Measurements from ENCODE around the gene TCEAL3. TPM values are rescaled to one million over a fixed set of nuclear protein-coding genes. Genes with fewer than 3 reads are reported as not detected.

Gene TCEAL3
- total and polyA plus RNA-seq, 2 of the 8 experiments (the other 6 are each of a cell fraction or from before 2014, with no cell fraction given): 4.4 to 12.0 TPM

DNA sequence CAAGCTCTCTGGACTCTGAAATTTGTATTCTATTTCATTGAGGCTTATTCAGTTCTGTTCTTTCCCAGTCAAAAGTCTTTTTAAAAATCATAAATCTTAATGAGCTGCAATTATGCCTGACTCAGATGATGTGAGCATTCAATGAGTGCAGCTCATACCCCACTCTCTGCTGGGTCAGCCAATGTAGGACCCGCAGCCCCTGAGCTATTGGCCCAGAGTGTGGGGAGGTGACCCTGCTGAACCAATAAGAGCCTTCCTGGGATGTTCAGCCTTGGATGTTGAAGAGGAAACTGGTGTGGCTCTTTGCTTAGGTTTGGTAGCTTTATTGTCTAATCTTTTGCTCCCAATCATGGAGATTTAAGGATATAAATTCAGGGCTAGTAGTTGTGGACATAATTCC is 34.6 kb upstream of the TCEAL3 start:
- WGBS, 2 experiments (ENCODE audit: extremely low coverage in 1 of 2, insufficient coverage in 1 of 2, insufficient read length in 1 of 2, insufficient replicate concordance in 2 of 2, low coverage in 1 of 2, low lambda C conversion rate in 2 of 2, missing lambda C conversion rate in 1 of 2): 87% methylated on average over 1 of the region's 1 CpG; no CpG with 5 or more reads in 1 of the 2 experiments
- no peak overlapping the region for H3K23ac ChIP-seq (ENCODE audit: insufficient read length)
- no peak overlapping the region for H3K27ac ChIP-seq (ENCODE audit: low read depth, low read length)
- H3K4me3 ChIP-seq (ENCODE audit: extremely low read depth in 1 of 4, insufficient read depth in 2 of 4, low read depth in 3 of 4, low read length in 4 of 4): no peak overlapping the region
- no peak overlapping the region for H2BK120ac ChIP-seq (replicated peaks; ENCODE audit: low read depth, low read length)
- no peak overlapping the region for H2BK5ac ChIP-seq (ENCODE audit: low read depth, low read length)
- no peak overlapping the region for H2AK5ac ChIP-seq (ENCODE audit: low read depth, low read length)
- H3K36me3 ChIP-seq (ENCODE audit: control insufficient read depth in 2 of 4, insufficient read depth in 4 of 4, low read length in 3 of 4): no peaks in the 10 kb centered on the region
- H3K27me3 ChIP-seq (replicated peaks in 1 of 4; ENCODE audit: control insufficient read depth in 3 of 4, extremely low read depth in 1 of 4, insufficient read depth in 3 of 4, low read length in 3 of 4): no peaks in the 10 kb centered on the region
- no peak overlapping the region for H2AFZ ChIP-seq (ENCODE audit: low read length)
- DNase-seq (ENCODE audit: low read depth in 1 of 2, low spot score in 2 of 2) (no peak), FAIRE-seq (no peak)
- no peak overlapping the region for H4K5ac ChIP-seq (ENCODE audit: insufficient read length, low read depth, low read length)
- ChIA-PET CTCF (ENCODE audit: partially characterized antibody) (interaction anchor here (0.6 kb wide), 1 partner anchor 85 kb away, joined by 3 read pairs; no protein-coding TSS in a partner anchor), POLR2A (ENCODE audit: partially characterized antibody) (no interaction called here)
- H3K4me1 ChIP-seq (replicated peaks in 1 of 4; ENCODE audit: control insufficient read depth in 3 of 4, insufficient read depth in 4 of 4, low read length in 3 of 4): no peaks in the 10 kb centered on the region
- no peak overlapping the region for H3K14ac ChIP-seq (ENCODE audit: insufficient read length)
- H3K79me2 ChIP-seq (ENCODE audit: control insufficient read depth in 1 of 2, insufficient read depth in 2 of 2, low read length in 2 of 2): no peaks in the 10 kb centered on the region
- no peaks in the 10 kb centered on the region for H4K20me1 ChIP-seq (replicated peaks in 1 of 2; ENCODE audit: control insufficient read depth in 1 of 2, insufficient read depth in 2 of 2, low read length in 2 of 2)
- H3K4me2 ChIP-seq (ENCODE audit: insufficient read depth in 1 of 2, low read depth in 2 of 2, low read length in 2 of 2): no peak overlapping the region
- no peak overlapping the region for H3K9ac ChIP-seq (replicated peaks in 1 of 4; ENCODE audit: extremely low read depth in 1 of 4, low read depth in 3 of 4, low read length in 3 of 4)
- H3K23me2 ChIP-seq (ENCODE audit: low read depth, low read length): no peaks in the 10 kb centered on the region
- no peak overlapping the region for H3K4ac ChIP-seq (replicated peaks; ENCODE audit: insufficient read length, low read depth, low read length)
- H3K56ac ChIP-seq (replicated peaks; ENCODE audit: insufficient read length, low read depth, low read length): no peak overlapping the region
- no peak overlapping the region for H2BK20ac ChIP-seq (ENCODE audit: low read length)
- H3K9me3 ChIP-seq (ENCODE audit: insufficient read depth in 2 of 2, low read depth in 1 of 2, low read length in 1 of 2): no peaks in the 10 kb centered on the region
- H2BK12ac ChIP-seq (ENCODE audit: low read depth, low read length): no peak overlapping the region
- no peak overlapping the region for H4K8ac ChIP-seq (ENCODE audit: extremely low read depth, insufficient read depth, low read length)
- H3K79me1 ChIP-seq (ENCODE audit: low read depth, low read length): no peaks in the 10 kb centered on the region
- no peak overlapping the region for H2BK15ac ChIP-seq (ENCODE audit: low read length)
- H3K18ac ChIP-seq (ENCODE audit: extremely low read depth, low read length): no peak overlapping the region
- no peak overlapping the region for H4K91ac ChIP-seq (replicated peaks; ENCODE audit: insufficient read length, low read length)
- TF ChIP-seq SUZ12 (IDR thresholded peaks at IDR 0.05; ENCODE audit: low read length) (no peak), YY1 (IDR thresholded peaks at IDR 0.05; ENCODE audit: low read depth, low read length) (no peak), EGR1 (IDR thresholded peaks at IDR 0.05; ENCODE audit: borderline replicate concordance, low read depth, low read length) (no peak), SIX5 (IDR thresholded peaks at IDR 0.05; ENCODE audit: low read depth, low read length) (no peak), RAD21 (IDR thresholded peaks at IDR 0.05 in 1 of 2, conservative IDR thresholded peaks at IDR 0.05 in 1 of 2; ENCODE audit: low read depth in 2 of 2, low read length in 2 of 2) (no peak), NANOG (IDR thresholded peaks at IDR 0.05; ENCODE audit: insufficient read depth, low read depth, low read length, poor library complexity, severe bottlenecking) (no peak), CEBPB (IDR thresholded peaks at IDR 0.05; ENCODE audit: low read depth, low read length) (no peak), JUN (IDR thresholded peaks at IDR 0.05; ENCODE audit: low read depth, low read length) (no peak), EP300 (IDR thresholded peaks at IDR 0.05; ENCODE audit: borderline replicate concordance in 1 of 2, low read depth in 2 of 2, low read length in 2 of 2) (no peak), RXRA (IDR thresholded peaks at IDR 0.05; ENCODE audit: insufficient read depth, low read depth, low read length) (no peak), KDM4A (IDR thresholded peaks at IDR 0.05; ENCODE audit: low read depth, low read length, severe bottlenecking) (no peak)
- TF ChIP-seq, protein P1, sequence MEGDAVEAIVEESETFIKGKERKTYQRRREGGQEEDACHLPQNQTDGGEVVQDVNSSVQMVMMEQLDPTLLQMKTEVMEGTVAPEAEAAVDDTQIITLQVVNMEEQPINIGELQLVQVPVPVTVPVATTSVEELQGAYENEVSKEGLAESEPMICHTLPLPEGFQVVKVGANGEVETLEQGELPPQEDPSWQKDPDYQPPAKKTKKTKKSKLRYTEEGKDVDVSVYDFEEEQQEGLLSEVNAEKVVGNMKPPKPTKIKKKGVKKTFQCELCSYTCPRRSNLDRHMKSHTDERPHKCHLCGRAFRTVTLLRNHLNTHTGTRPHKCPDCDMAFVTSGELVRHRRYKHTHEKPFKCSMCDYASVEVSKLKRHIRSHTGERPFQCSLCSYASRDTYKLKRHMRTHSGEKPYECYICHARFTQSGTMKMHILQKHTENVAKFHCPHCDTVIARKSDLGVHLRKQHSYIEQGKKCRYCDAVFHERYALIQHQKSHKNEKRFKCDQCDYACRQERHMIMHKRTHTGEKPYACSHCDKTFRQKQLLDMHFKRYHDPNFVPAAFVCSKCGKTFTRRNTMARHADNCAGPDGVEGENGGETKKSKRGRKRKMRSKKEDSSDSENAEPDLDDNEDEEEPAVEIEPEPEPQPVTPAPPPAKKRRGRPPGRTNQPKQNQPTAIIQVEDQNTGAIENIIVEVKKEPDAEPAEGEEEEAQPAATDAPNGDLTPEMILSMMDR (IDR thresholded peaks at IDR 0.05; ENCODE audit: control extremely low read depth in 1 of 3, insufficient read depth in 1 of 3, low read depth in 1 of 3, low read length in 3 of 3): no peak
